HepG2 (cell line): ENCODE results near the gene AJM1. TPM values are rescaled to one million over a fixed set of nuclear protein-coding genes. Genes with fewer than 3 reads are reported as not detected.

Experiments used
- CHD2 ChIP-seq: IDR thresholded peaks from 2 replicates; pipeline ENCODE4 v1.6.1; 2011; ENCODE audit warnings: low read depth, low read length, improper control_type of control experiment
- DBP ChIP-seq: sonication (generic); formaldehyde crosslinking; IDR thresholded peaks from 2 replicates; pipeline ENCODE4 v1.4.0; 2020; ENCODE audit warnings: missing genetic modification reagents; ENCODE audit errors: not compliant biosample characterization
- ELF4 ChIP-seq: sonication (generic); formaldehyde crosslinking; IDR thresholded peaks from 2 replicates; pipeline ENCODE4 v1.5.0; 2020; ENCODE audit warnings: missing genetic modification reagents, mild to moderate bottlenecking, moderate library complexity, borderline replicate concordance
- ETV5 ChIP-seq: IDR thresholded peaks from 2 replicates; pipeline ENCODE4 v1.6.1; 2018; ENCODE audit warnings: missing biosample characterization, missing genetic modification reagents, inconsistent platforms, borderline replicate concordance
- GMEB2 ChIP-seq: IDR thresholded peaks from 2 replicates; pipeline ENCODE4 v1.6.1; 2016; ENCODE audit warnings: missing biosample characterization, missing genetic modification reagents, low read depth
- GTF3A ChIP-seq: sonication (generic); formaldehyde crosslinking; conservative IDR thresholded peaks from 2 replicates; pipeline ENCODE4 v1.4.0; 2020; ENCODE audit warnings: mild to moderate bottlenecking, missing genetic modification reagents
- HMGA1 ChIP-seq: sonication (generic); formaldehyde crosslinking; conservative IDR thresholded peaks from 2 replicates; pipeline ENCODE4 v1.4.0; 2020; ENCODE audit warnings: missing genetic modification reagents
- MTERF4 ChIP-seq: sonication (generic); formaldehyde crosslinking; IDR thresholded peaks from 2 replicates; pipeline ENCODE4 v1.8.0; 2023; ENCODE audit warnings: mild to moderate bottlenecking, missing genetic modification reagents
- NFKB2 ChIP-seq: sonication (generic); formaldehyde crosslinking; IDR thresholded peaks from 2 replicates; pipeline ENCODE4 v1.4.0; 2020; ENCODE audit warnings: missing genetic modification reagents, borderline replicate concordance
- RELA ChIP-seq: sonication (generic); formaldehyde crosslinking; IDR thresholded peaks from 2 replicates; pipeline ENCODE4 v1.4.0; 2020; ENCODE audit warnings: missing genetic modification reagents
- TGIF2 ChIP-seq: IDR thresholded peaks from 2 replicates; pipeline ENCODE4 v1.6.1; 2016; ENCODE audit warnings: control low read depth, missing compliant biosample characterization
- THRA ChIP-seq: sonication (generic); formaldehyde crosslinking; IDR thresholded peaks from 2 replicates; pipeline ENCODE4 v1.4.0; 2020; ENCODE audit warnings: missing genetic modification reagents, borderline replicate concordance
- ZKSCAN8 ChIP-seq: IDR thresholded peaks from 2 replicates; pipeline ENCODE4 v1.6.1; 2016; ENCODE audit warnings: borderline replicate concordance, missing genetic modification reagents, missing compliant biosample characterization
- ZMYM2 ChIP-seq: sonication (generic); formaldehyde crosslinking; IDR thresholded peaks from 2 replicates; pipeline ENCODE4 v1.8.0; 2022; ENCODE audit warnings: mild to moderate bottlenecking, missing genetic modification reagents
- ZNF772 ChIP-seq: sonication (generic); formaldehyde crosslinking; IDR thresholded peaks from 2 replicates; pipeline ENCODE4 v1.5.0; 2020; ENCODE audit warnings: mild to moderate bottlenecking, missing genetic modification reagents
- ZNF776 ChIP-seq: sonication (generic); formaldehyde crosslinking; IDR thresholded peaks from 2 replicates; pipeline ENCODE4 v1.4.0; 2020; ENCODE audit warnings: mild to moderate bottlenecking, missing genetic modification reagents
- polyA plus RNA-seq, 8 experiments: library from polyadenylated mRNA; depleted of rRNA in 3 of 8; stranded (reverse) in 7 of 8; unstranded in 1 of 8; fragments of >200 nt; fragmentation: Illumina TruSeq in 4 of 8; extraction: Trizol in 4 of 8; gene quantifications; 2 replicates each; pipeline versions ENCODE4 v1.2.1 to v1.2.3, GENCODE V29; 2011 to 2016; ENCODE audit warnings: low read depth in 4 of 8, missing spikeins in 1 of 8, mixed read lengths in 1 of 8; ENCODE audit not compliant: insufficient read depth in 1 of 8
- total RNA-seq, 5 experiments: library from RNA; depleted of rRNA; stranded (reverse); fragments of >200 nt; fragmentation: Illumina TruSeq; extraction: Trizol; gene quantifications; 2 replicates each; pipeline ENCODE4 v1.2.3, GENCODE V29; 2016; ENCODE audit warnings: low read depth in 1 of 5
- TF ChIP-seq, protein P1 (sequence below): sonication (generic); formaldehyde crosslinking; IDR thresholded peaks from 2 replicates; pipeline ENCODE4 v1.4.0; 2020; ENCODE audit warnings: missing genetic modification reagents
- TF ChIP-seq, protein P2 (sequence below): sonication (generic); formaldehyde crosslinking; IDR thresholded peaks from 2 replicates; pipeline ENCODE4 v1.9.0; 2021; ENCODE audit warnings: missing genetic modification reagents, borderline replicate concordance
- TF ChIP-seq, protein P3 (sequence below): sonication (generic); formaldehyde crosslinking; conservative IDR thresholded peaks from 2 replicates; pipeline ENCODE4 v1.8.0; 2022; ENCODE audit warnings: low read depth, missing genetic modification reagents

The AJM1 gene
- total and polyA plus RNA-seq, 2 of the 13 experiments (the other 11 are each of a cell fraction or from before 2014, with no cell fraction given), result 1.1 to 1.2 TPM

GRCh38 chr9:136847826-136848392, 5.6 kb downstream of the AJM1 start (continued):
- no peak; the same call in 1 of the 2 replicates for TF ChIP-seq THRA
- no peak for TF ChIP-seq RELA
- TF ChIP-seq DBP (CRISPR knock-in tag), result no peak
- TF ChIP-seq ELF4, result no peak
- peak; percentile 71 for TF ChIP-seq MTERF4 (CRISPR knock-in tag)
- TF ChIP-seq ZNF776 (CRISPR knock-in tag), result peak; percentile 57
- TF ChIP-seq ZMYM2 (CRISPR knock-in tag), result no peak
- peak; percentile 23; the same call in 1 of the 2 replicates for TF ChIP-seq TGIF2 (CRISPR knock-in tag)
- TF ChIP-seq, protein P1, sequence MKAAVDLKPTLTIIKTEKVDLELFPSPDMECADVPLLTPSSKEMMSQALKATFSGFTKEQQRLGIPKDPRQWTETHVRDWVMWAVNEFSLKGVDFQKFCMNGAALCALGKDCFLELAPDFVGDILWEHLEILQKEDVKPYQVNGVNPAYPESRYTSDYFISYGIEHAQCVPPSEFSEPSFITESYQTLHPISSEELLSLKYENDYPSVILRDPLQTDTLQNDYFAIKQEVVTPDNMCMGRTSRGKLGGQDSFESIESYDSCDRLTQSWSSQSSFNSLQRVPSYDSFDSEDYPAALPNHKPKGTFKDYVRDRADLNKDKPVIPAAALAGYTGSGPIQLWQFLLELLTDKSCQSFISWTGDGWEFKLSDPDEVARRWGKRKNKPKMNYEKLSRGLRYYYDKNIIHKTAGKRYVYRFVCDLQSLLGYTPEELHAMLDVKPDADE (CRISPR knock-in tag), result no peak
- TF ChIP-seq CHD2, result no peak
- no peak for TF ChIP-seq ETV5 (CRISPR knock-in tag)
- TF ChIP-seq, protein P2, sequence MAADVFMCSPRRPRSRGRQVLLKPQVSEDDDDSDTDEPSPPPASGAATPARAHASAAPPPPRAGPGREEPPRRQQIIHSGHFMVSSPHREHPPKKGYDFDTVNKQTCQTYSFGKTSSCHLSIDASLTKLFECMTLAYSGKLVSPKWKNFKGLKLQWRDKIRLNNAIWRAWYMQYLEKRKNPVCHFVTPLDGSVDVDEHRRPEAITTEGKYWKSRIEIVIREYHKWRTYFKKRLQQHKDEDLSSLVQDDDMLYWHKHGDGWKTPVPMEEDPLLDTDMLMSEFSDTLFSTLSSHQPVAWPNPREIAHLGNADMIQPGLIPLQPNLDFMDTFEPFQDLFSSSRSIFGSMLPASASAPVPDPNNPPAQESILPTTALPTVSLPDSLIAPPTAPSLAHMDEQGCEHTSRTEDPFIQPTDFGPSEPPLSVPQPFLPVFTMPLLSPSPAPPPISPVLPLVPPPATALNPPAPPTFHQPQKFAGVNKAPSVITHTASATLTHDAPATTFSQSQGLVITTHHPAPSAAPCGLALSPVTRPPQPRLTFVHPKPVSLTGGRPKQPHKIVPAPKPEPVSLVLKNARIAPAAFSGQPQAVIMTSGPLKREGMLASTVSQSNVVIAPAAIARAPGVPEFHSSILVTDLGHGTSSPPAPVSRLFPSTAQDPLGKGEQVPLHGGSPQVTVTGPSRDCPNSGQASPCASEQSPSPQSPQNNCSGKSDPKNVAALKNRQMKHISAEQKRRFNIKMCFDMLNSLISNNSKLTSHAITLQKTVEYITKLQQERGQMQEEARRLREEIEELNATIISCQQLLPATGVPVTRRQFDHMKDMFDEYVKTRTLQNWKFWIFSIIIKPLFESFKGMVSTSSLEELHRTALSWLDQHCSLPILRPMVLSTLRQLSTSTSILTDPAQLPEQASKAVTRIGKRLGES, result no peak
- peak; percentile 40; the same call in 1 of the 2 replicates for TF ChIP-seq NFKB2 (CRISPR knock-in tag)
- TF ChIP-seq HMGA1 (CRISPR knock-in tag), result no peak
- TF ChIP-seq GMEB2 (CRISPR knock-in tag), result no peak
- TF ChIP-seq ZKSCAN8 (CRISPR knock-in tag), result no peak
- no peak for TF ChIP-seq GTF3A (CRISPR knock-in tag)
- TF ChIP-seq ZNF772 (CRISPR knock-in tag), result peak; percentile 79
- TF ChIP-seq, protein P3, sequence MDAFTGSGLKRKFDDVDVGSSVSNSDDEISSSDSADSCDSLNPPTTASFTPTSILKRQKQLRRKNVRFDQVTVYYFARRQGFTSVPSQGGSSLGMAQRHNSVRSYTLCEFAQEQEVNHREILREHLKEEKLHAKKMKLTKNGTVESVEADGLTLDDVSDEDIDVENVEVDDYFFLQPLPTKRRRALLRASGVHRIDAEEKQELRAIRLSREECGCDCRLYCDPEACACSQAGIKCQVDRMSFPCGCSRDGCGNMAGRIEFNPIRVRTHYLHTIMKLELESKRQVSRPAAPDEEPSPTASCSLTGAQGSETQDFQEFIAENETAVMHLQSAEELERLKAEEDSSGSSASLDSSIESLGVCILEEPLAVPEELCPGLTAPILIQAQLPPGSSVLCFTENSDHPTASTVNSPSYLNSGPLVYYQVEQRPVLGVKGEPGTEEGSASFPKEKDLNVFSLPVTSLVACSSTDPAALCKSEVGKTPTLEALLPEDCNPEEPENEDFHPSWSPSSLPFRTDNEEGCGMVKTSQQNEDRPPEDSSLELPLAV (CRISPR knock-in tag), result no peak
